Measurements from ENCODE around the gene TTBK2. TPM values are rescaled to one million over a fixed set of nuclear protein-coding genes. Genes with fewer than 3 reads are reported as not detected.

TTBK2 gene
- total RNA-seq, 1 experiment from 2014 or later, result 10.6 TPM

DNA sequence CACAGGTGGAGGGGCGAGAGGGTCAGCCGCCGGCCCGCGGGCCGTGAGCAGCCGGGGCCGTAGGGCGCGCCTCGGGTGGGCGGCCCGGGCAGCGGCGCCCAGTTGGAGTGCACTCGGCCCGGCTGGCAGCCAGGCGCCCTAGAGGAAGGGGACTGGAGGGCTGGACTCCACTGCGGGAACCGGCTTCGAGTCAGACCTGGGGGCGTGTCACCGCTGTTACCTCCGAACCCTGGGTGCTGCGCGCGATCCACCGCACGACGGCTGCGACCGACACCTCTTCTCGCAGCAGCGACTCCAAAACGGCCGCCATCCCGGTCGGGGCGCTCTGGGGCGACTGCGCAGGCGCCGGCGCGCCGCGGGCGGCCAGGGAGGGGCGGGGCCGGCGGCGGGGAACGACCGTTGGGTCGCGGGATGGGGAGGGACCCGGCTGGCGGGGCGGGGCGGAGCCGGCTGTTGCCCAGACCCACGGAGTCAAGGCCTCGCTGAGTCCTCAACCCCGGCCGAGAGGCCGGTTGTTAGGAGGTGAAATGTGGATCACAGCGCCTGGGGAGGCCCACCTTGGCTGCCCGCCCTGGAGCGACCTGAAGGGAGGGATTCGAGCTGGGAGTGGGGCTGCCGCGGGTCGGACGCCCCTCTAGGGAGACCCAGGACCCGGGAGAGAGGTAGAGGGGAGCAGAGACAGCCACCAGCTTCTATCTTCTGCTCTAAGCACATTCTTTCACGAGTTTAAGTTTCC, 183.6 kb downstream of the TTBK2 start, which contains the start of gene CDAN1 (continued):
- TF ChIP-seq CEBPB (IDR thresholded peaks at IDR 0.05; ENCODE audit: low read depth) (no peak), JUND (IDR thresholded peaks at IDR 0.05) (no peak), SIN3A (IDR thresholded peaks at IDR 0.05; ENCODE audit: low read depth) (no peak; the same call in none of the 2 replicates), CBX3 (IDR thresholded peaks at IDR 0.05; ENCODE audit: low read depth) (no peak), SP1 (IDR thresholded peaks at IDR 0.05; ENCODE audit: low read depth) (no peak)

DNA sequence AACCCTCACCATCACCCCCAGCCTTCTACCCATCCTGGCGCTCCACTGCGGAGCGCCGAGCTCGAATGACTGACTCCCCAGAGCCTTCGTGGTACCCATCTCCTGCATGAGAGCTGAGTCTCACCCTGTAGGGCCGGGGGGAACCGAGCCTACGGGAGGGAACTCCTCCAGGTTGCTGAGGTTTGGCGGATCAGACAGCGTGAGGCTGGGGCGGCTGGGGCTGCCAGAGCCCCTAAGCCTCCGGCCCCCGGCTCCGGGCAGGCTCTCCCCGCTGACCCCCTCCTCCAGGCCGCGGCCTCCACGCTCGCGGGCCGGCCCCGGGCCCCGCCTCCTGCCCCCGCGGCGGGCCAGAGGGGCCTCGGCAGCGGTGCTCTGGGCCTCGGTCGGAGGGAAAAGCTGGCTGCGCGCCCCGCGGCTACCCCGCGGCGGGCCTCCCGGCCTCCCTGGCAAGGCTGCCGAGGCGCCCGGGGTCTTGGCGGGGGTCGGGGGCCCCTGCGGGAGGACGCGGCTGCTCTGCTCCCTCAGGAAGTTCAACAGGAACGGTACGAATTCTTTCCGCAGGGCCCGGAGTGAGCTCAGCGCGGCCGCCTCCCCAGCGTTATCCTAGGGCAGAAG, 184.3 kb downstream of the TTBK2 start:
- H3K9me2 ChIP-seq (ENCODE audit: insufficient read depth), result no peaks in the 10 kb centered on the region
- H3K4me1 ChIP-seq (ENCODE audit: control insufficient read depth in 1 of 2, insufficient read depth in 2 of 2, low read length in 2 of 2), result peaks cover 12 to 16% of the 10 kb centered on the region in 2 experiments; a peak in 3 of 4 replicates
- H3K27ac ChIP-seq (ENCODE audit: low read depth, low read length), result peak overlapping the region; percentile 88
- POLR2A ChIA-PET, result no interaction called here
- no peaks in the 10 kb centered on the region for H4K20me1 ChIP-seq (ENCODE audit: insufficient read depth)
- ATAC-seq (peak; percentile 36), DNase-seq (ENCODE audit: low read depth, low spot score) (no peak)
- peak overlapping the region; percentile 90 for H3K4me2 ChIP-seq (ENCODE audit: low read length)
- peaks cover 21 to 22% of the 10 kb centered on the region in 2 experiments for H3K36me3 ChIP-seq (ENCODE audit: control insufficient read depth in 1 of 2, insufficient read depth in 2 of 2, low read length in 2 of 2)
- no peaks in the 10 kb centered on the region for H3K9me3 ChIP-seq (ENCODE audit: control insufficient read depth in 1 of 2, insufficient read depth in 1 of 2, low read depth in 1 of 2, low read length in 2 of 2)
- peak overlapping the region; percentile 69 to 85 for H3K4me3 ChIP-seq (replicated peaks in 1 of 2; ENCODE audit: low read depth in 1 of 2, low read length in 2 of 2)
- H2AFZ ChIP-seq (ENCODE audit: low read depth, low read length, poor library complexity, severe bottlenecking), result no peak overlapping the region
- RAD21 ChIA-PET (ENCODE audit: low non-redundant PET in 1 of 2, low total read pairs in 2 of 2, uncharacterized antibody in 2 of 2, unreplicated experiment in 2 of 2), result interaction anchor here in 1 of 2 experiments (0.7 kb wide), 1 partner anchor 334 kb away, joined by 3 read pairs; no protein-coding TSS in a partner anchor
- H3K79me2 ChIP-seq (ENCODE audit: insufficient read depth, low read length), result peaks cover 7% of the 10 kb centered on the region; the same call in 1 of the 2 replicates
- H3K27me3 ChIP-seq (ENCODE audit: insufficient read depth, low read length), result no peaks in the 10 kb centered on the region
- CTCF ChIA-PET, result interaction anchor here (0.6 kb wide), 1 partner anchor 335 kb away, joined by 3 read pairs; no protein-coding TSS in a partner anchor
- BruUV-seq (replicated peaks), result no TSS peak
- intact Hi-C loops (cut with micrococcal nuclease), result loop anchor here (10.0 kb wide), 1 partner anchor 549 kb away; no protein-coding TSS in a partner anchor
- H3K9ac ChIP-seq (ENCODE audit: low read length), result peak overlapping the region; percentile 75
- TF ChIP-seq RAD21 (IDR thresholded peaks at IDR 0.05; ENCODE audit: low read depth) (no peak), POLR2AphosphoS5 (IDR thresholded peaks at IDR 0.05; ENCODE audit: low read depth, low read length) (no peak), POLR2A (IDR thresholded peaks at IDR 0.05; ENCODE audit: borderline replicate concordance, extremely low read depth, insufficient read depth, insufficient read length) (no peak), EGR1 (IDR thresholded peaks at IDR 0.05; ENCODE audit: low read depth) (no peak), ELF1 (IDR thresholded peaks at IDR 0.05; ENCODE audit: borderline replicate concordance, low read depth) (no peak), SRF (IDR thresholded peaks at IDR 0.05; ENCODE audit: low read depth) (no peak), EZH2phosphoT487 (IDR thresholded peaks at IDR 0.05; ENCODE audit: borderline replicate concordance) (no peak), ATF3 (IDR thresholded peaks at IDR 0.05) (no peak), FOSL1 (IDR thresholded peaks at IDR 0.05; ENCODE audit: low read depth) (no peak), REST (IDR thresholded peaks at IDR 0.05; ENCODE audit: low read depth) (no peak), YY1 (IDR thresholded peaks at IDR 0.05; ENCODE audit: extremely low read depth, insufficient replicate concordance, low read depth, low read length) (no peak), ZFX (IDR thresholded peaks at IDR 0.05) (no peak; the same call in 1 of the 2 replicates), CEBPB (IDR thresholded peaks at IDR 0.05; ENCODE audit: low read depth) (no peak), JUND (IDR thresholded peaks at IDR 0.05) (no peak), CBX3 (IDR thresholded peaks at IDR 0.05; ENCODE audit: low read depth) (no peak), ZNF274 (IDR thresholded peaks at IDR 0.05; ENCODE audit: low read depth, low read length) (no peak)
- TF ChIP-seq, protein P1, sequence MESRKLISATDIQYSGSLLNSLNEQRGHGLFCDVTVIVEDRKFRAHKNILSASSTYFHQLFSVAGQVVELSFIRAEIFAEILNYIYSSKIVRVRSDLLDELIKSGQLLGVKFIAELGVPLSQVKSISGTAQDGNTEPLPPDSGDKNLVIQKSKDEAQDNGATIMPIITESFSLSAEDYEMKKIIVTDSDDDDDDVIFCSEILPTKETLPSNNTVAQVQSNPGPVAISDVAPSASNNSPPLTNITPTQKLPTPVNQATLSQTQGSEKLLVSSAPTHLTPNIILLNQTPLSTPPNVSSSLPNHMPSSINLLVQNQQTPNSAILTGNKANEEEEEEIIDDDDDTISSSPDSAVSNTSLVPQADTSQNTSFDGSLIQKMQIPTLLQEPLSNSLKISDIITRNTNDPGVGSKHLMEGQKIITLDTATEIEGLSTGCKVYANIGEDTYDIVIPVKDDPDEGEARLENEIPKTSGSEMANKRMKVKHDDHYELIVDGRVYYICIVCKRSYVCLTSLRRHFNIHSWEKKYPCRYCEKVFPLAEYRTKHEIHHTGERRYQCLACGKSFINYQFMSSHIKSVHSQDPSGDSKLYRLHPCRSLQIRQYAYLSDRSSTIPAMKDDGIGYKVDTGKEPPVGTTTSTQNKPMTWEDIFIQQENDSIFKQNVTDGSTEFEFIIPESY (IDR thresholded peaks at IDR 0.05; ENCODE audit: extremely low read depth, insufficient replicate concordance, low read length), result no peak
